Vagina (tissue), 2 donors: Measurements from ENCODE around the gene WIZ.

ENCODE experiments used
- CTCF ChIP-seq, 3 experiments: fragments of 450-650 bp in 2 of 3; fragments of 200-600 bp in 1 of 3; sonication (generic) in 1 of 3; IDR thresholded peaks; one replicate each; pipeline ENCODE4 v1.5.1; 2017 to 2019; ENCODE audit warnings: antibody characterized with exemption in 3 of 3, mild to moderate bottlenecking in 2 of 3, moderate library complexity in 2 of 3
- POLR2A ChIP-seq, 2 donors: fragments of 450-650 bp; IDR thresholded peaks; one replicate each; pipeline ENCODE4 v1.6.1; 2017; ENCODE audit warnings: antibody characterized with exemption in 2 of 2, mild to moderate bottlenecking in 2 of 2, moderate library complexity in 2 of 2
- POLR2AphosphoS5 ChIP-seq, 2 donors: sonication (generic); formaldehyde crosslinking; IDR thresholded peaks; one replicate each; pipeline ENCODE4 v1.9.0; 2017; ENCODE audit warnings: antibody characterized with exemption in 2 of 2, mild to moderate bottlenecking in 2 of 2, low read depth in 1 of 2; ENCODE audit not compliant: insufficient read depth in 1 of 2

GRCh38 chr19:15452111-15453047 is 2.6 kb upstream of the WIZ start:
- TF ChIP-seq CTCF (IDR thresholded peaks at IDR 0.05) (no peak), POLR2A (IDR thresholded peaks at IDR 0.05) (peak in 1 of 2 donors; percentile 57), POLR2AphosphoS5 (IDR thresholded peaks at IDR 0.05; ENCODE audit: insufficient read depth in 1 of 2, low read depth in 1 of 2) (peak in 1 of 2 donors; percentile 91)
